Measurements from ENCODE around the gene ANKRD40. TPM values are rescaled to one million over a fixed set of nuclear protein-coding genes. Genes with fewer than 3 reads are reported as not detected.

ANKRD40 gene
- total RNA-seq, 1 experiment from 2014 or later: 45.3 TPM

- Mint-ChIP-seq H3K27ac (0 out of 2 replicates have a peak overlapping the region, but pooled peaks have one; percentile 8), H3K36me3 (no peaks in the 10 kb centered on the region)
Observed at GRCh38 chr17:50684612-50685333, 22.9 kb downstream of the ANKRD40 start.

GRCh38 chr17:50684288-50684611 is 23.5 kb downstream of the ANKRD40 start:
- H3K27me3 Mint-ChIP-seq (ENCODE audit: low read depth): no peaks in the 10 kb centered on the region
- peaks cover 28% of the 10 kb centered on the region for H3K4me1 Mint-ChIP-seq
- H3K27ac Mint-ChIP-seq: 0 out of 2 replicates have a peak overlapping the region, but pooled peaks have one; percentile 8
- no peaks in the 10 kb centered on the region for H3K9me3 Mint-ChIP-seq
- DNase-seq (ENCODE audit: low spot score) (no peak), ATAC-seq (no peak)
- H3K4me3 Mint-ChIP-seq: no peak overlapping the region
- POLR2A ChIA-PET: no interaction called here
- CTCF ChIA-PET: interaction anchor here (0.8 to 1.7 kb wide), 9 partner anchors 9 to 205 kb away, joined by 3 to 12 read pairs (median 3); no protein-coding TSS in a partner anchor
- H3K36me3 Mint-ChIP-seq: no peaks in the 10 kb centered on the region
- TF ChIP-seq CTCF (IDR thresholded peaks at IDR 0.05): no peak
- no peak for TF ChIP-seq PREB (CRISPR knock-in tag; IDR thresholded peaks at IDR 0.05; ENCODE audit: borderline replicate concordance)
- no peak for TF ChIP-seq RELA (CRISPR knock-in tag; IDR thresholded peaks at IDR 0.05; ENCODE audit: borderline replicate concordance)
- no peak for TF ChIP-seq AFF4 (CRISPR knock-in tag; IDR thresholded peaks at IDR 0.05; ENCODE audit: borderline replicate concordance)
- no peak for TF ChIP-seq ZNF219 (CRISPR knock-in tag; IDR thresholded peaks at IDR 0.05; ENCODE audit: borderline replicate concordance)
- TF ChIP-seq HMGA2 (CRISPR knock-in tag; IDR thresholded peaks at IDR 0.05): no peak
- TF ChIP-seq TEAD4 (CRISPR knock-in tag; IDR thresholded peaks at IDR 0.05): no peak
- TF ChIP-seq JAZF1 (CRISPR knock-in tag; IDR thresholded peaks at IDR 0.05): no peak
- no peak for TF ChIP-seq EMX1 (CRISPR knock-in tag; IDR thresholded peaks at IDR 0.05)
- no peak for TF ChIP-seq ZSCAN18 (CRISPR knock-in tag; IDR thresholded peaks at IDR 0.05)
- no peak for TF ChIP-seq SP1 (CRISPR knock-in tag; conservative IDR thresholded peaks at IDR 0.05)
- TF ChIP-seq KAT7 (CRISPR knock-in tag; IDR thresholded peaks at IDR 0.05; ENCODE audit: borderline replicate concordance): no peak
- TF ChIP-seq CDX4 (CRISPR knock-in tag; IDR thresholded peaks at IDR 0.05; ENCODE audit: borderline replicate concordance): no peak
- TF ChIP-seq ZNF671 (CRISPR knock-in tag; IDR thresholded peaks at IDR 0.05): no peak

More at GRCh38 chr17:50684612-50685333, 22.9 kb downstream of the ANKRD40 start:
- peak; percentile 33 for DNase-seq (ENCODE audit: low spot score)
- Mint-ChIP-seq H3K4me3 (no peak overlapping the region), H3K4me1 (peaks cover 30% of the 10 kb centered on the region), H3K9me3 (no peaks in the 10 kb centered on the region), H3K27me3 (ENCODE audit: low read depth) (no peaks in the 10 kb centered on the region)
- ATAC-seq: peak; percentile 40
- CTCF ChIA-PET: interaction anchor here (0.7 to 1.7 kb wide), 10 partner anchors 8 to 205 kb away, joined by 3 to 12 read pairs (median 3); partner anchors contain the start of gene CACNA1G
- POLR2A ChIA-PET: no interaction called here
- TF ChIP-seq ZNF532 (CRISPR knock-in tag; IDR thresholded peaks at IDR 0.05; ENCODE audit: borderline replicate concordance) (no peak), GABPB1 (CRISPR knock-in tag; IDR thresholded peaks at IDR 0.05) (peak; percentile 81)
